ENCODE data around the gene HHATL. TPM values are rescaled to one million over a fixed set of nuclear protein-coding genes. Genes with fewer than 3 reads are reported as not detected.

The HHATL gene
- total RNA-seq, 2 donors from 2014 or later, result 444 to 908 TPM

GRCh38 chr3:42655980-42656679 lies 46.5 kb downstream of the HHATL start:
- Histone ChIP-seq H3K27me3 (no peaks in the 10 kb centered on the region), H3K4me1 (peaks cover 0 to 89% of the 10 kb centered on the region in 2 donors), H3K36me3 (peaks cover 15% of the 10 kb centered on the region), H3K9me3 (no peaks in the 10 kb centered on the region), H3K27ac (peak overlapping the region; percentile 95 to 99), H3K4me3 (no peak overlapping the region)
- no peak for TF ChIP-seq CTCF (IDR thresholded peaks at IDR 0.05)
- DNase-seq (ENCODE audit: low spot score), result no peak

DNA sequence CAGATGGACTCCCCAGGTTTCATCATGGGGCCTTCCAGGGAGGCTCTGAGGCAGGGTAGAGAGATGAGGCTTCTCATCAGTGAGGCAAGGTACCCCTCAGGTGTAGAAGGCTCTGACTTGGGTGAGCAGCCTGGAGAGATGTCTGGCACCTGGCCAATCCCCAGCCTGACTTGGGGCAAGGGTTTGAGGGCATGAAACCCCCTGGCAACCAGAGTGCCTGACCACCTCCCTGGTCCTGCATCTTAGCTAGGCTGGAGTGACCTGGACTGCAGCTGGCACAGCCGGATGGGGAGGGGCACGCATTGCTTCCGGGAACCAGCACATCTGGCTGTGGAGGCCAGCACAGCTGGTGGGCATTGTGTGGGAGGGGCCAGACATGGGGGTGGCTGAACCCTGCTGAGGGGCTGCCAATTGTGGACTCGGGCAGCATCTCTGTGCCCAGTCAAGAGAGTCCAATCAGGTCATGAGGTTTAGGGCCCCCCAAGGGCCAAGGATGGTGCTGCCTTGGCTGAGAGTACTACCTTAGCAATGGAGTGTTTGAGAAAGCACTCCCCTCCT lies 47.2 kb downstream of the HHATL start:
- DNase-seq (ENCODE audit: low spot score), result no peak
- H3K4me1 ChIP-seq, result peaks cover 0 to 91% of the 10 kb centered on the region in 2 donors
- peak overlapping the region; percentile 89 to 91 for H3K4me3 ChIP-seq
- no peaks in the 10 kb centered on the region for H3K9me3 ChIP-seq
- H3K27ac ChIP-seq, result peak overlapping the region; percentile 95 to 99
- no peak for TF ChIP-seq CTCF (IDR thresholded peaks at IDR 0.05)
- peaks cover 15% of the 10 kb centered on the region for H3K36me3 ChIP-seq
- no peaks in the 10 kb centered on the region for H3K27me3 ChIP-seq

- Histone ChIP-seq H3K9me3 (no peaks in the 10 kb centered on the region), H3K36me3 (peaks cover 15% of the 10 kb centered on the region), H3K27ac (peak overlapping the region; percentile 95 to 99), H3K4me3 (peak overlapping the region; percentile 89 to 91), H3K4me1 (peaks cover 0 to 83% of the 10 kb centered on the region in 2 donors), H3K27me3 (no peaks in the 10 kb centered on the region)
- no peak for DNase-seq (ENCODE audit: low spot score)
- TF ChIP-seq CTCF (IDR thresholded peaks at IDR 0.05), result peak in 1 of 2 donors; percentile 41
These were observed 48.0 kb downstream of the HHATL start for GRCh38 chr3:42654331-42655201.

- Histone ChIP-seq H3K27ac (peak within 1 kb of the TSS; percentile 95 to 99), H3K27me3 (no peaks in the 10 kb centered on the region), H3K4me1 (peaks cover 0 to 75% of the 10 kb centered on the region in 2 donors), H3K36me3 (peaks cover 12% of the 10 kb centered on the region), H3K9me3 (no peaks in the 10 kb centered on the region), H3K4me3 (peak within 1 kb of the TSS; percentile 89 to 91)
- DNase-seq (ENCODE audit: low spot score), result no peak
- TF ChIP-seq CTCF (IDR thresholded peaks at IDR 0.05), result no peak
These were observed 48.9 kb downstream of the HHATL start, which contains the start of gene ZBTB47 for GRCh38 chr3:42653560-42654330. TSS of gene ZBTB47 (plus strand) at chr3:42653697. CDS start at chr3:42658356, 4,659 bp downstream.

DNA sequence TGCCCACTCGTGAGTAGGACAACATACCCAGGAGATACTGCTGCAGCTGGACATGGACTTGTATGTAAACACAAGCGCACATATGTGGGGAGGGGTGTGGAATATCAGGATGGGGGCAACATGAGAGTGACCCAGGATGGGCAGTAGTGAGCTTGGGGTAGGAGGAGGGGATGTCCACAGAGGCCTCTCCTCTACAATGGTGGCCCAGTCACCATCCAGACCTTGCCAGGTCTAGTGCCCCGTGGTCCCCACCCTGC lies 49.4 kb downstream of the HHATL start:
- no peak for DNase-seq (ENCODE audit: low spot score)
- TF ChIP-seq CTCF (IDR thresholded peaks at IDR 0.05), result no peak
- H3K36me3 ChIP-seq, result peaks cover 9% of the 10 kb centered on the region
- peak overlapping the region; percentile 89 to 91 for H3K4me3 ChIP-seq
- H3K9me3 ChIP-seq, result no peaks in the 10 kb centered on the region
- H3K27me3 ChIP-seq, result no peaks in the 10 kb centered on the region
- peak overlapping the region; percentile 95 to 99 for H3K27ac ChIP-seq
- H3K4me1 ChIP-seq, result peaks cover 0 to 70% of the 10 kb centered on the region in 2 donors
